HG02623 (cell line): Measurements from ENCODE around the gene CAPZB.

Experiments used
- ATAC-seq: cut with Tn5 transposase; IDR thresholded peaks from one replicate; pipeline ENCODE4 v1.9.1; 2021; ENCODE audit warnings: moderate library complexity; ENCODE audit not compliant: unreplicated experiment

The CAPZB gene

GRCh38 chr1:19450811-19451515, 34.4 kb downstream of the CAPZB start:
- ATAC-seq = no peak

DNA sequence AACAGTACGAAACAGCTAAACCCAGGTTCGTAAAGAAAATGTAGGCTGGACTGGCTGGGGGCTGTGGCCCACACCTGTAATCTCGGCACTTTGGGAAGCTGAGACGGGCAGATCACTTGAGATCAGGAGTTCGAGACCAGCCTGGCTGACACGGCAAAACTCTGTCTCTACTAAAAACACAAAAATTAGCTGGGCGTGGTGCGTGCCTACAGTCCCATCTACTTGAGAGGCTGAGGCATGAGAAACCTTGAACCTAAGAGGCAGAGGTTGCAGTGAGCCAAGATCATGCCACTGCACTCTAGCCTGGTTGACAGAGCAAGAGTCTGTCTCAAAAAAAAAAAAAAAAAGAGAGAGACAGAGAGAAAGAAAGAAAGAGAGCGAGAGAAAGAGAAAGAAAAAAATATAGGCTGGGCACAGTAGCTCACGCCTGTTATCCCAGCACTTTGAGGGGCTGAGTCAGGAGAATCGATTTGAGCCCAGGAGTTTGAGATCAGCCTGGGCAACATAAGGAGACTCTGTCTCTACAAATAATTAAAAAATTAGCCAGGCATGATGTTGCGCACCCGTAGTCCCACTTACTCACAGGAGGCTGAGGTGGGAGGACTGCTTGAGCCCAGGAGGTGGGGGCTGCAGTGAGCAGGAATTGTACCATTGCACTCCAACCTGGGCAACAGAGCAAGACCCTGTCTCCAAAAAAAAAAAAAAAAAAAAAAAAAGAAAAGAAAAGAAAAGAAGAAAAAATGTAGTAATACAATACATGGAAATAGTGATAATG, 35.7 kb downstream of the CAPZB start:
- no peak for ATAC-seq

DNA sequence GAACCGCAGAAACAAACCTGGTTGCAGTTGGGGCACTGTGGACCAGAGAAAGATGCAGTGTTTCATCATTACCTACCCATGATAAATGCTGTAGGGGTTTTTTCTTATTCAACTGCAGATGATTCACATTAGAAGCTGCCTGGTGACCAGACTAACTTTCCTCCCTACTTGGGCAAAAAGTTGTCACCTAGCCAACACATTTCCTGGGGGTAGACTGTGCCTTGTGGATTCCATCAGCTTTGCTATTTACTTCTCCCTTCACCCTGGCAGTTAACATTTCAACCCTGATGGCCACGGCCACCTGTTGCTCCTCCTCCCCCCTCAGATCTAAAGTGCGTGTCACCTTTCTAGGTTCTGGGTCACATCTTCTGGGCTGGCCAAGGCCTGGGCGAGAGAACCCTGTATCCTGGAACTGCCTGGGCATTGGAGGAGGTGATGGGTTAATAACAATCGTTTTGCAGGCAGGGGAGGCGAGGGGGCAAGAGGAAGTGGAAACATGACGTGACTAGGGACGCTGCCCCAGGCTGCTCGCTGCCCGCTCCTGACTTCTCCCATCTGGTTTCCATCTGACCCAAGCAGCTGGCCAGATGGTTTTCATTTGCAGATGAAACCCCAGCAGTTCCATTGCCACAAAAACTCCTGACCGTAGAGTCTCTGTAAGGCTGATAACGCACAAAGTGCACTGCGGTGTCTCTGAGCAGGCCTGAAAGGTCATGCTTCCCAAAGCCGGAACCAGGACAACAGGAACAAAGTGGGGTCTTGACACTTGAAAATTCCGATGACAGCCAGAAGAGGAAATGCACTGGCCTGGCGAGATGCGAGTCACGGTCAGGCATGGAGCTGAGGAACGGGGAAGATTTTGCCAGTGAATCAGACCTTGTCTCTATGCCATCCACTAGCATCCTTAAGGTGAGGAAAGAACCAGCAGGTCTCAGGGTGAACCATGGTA, 36.6 kb downstream of the CAPZB start:
- no peak for ATAC-seq

GRCh38 chr1:19447550-19447949, 37.8 kb downstream of the CAPZB start:
- ATAC-seq = no peak

DNA sequence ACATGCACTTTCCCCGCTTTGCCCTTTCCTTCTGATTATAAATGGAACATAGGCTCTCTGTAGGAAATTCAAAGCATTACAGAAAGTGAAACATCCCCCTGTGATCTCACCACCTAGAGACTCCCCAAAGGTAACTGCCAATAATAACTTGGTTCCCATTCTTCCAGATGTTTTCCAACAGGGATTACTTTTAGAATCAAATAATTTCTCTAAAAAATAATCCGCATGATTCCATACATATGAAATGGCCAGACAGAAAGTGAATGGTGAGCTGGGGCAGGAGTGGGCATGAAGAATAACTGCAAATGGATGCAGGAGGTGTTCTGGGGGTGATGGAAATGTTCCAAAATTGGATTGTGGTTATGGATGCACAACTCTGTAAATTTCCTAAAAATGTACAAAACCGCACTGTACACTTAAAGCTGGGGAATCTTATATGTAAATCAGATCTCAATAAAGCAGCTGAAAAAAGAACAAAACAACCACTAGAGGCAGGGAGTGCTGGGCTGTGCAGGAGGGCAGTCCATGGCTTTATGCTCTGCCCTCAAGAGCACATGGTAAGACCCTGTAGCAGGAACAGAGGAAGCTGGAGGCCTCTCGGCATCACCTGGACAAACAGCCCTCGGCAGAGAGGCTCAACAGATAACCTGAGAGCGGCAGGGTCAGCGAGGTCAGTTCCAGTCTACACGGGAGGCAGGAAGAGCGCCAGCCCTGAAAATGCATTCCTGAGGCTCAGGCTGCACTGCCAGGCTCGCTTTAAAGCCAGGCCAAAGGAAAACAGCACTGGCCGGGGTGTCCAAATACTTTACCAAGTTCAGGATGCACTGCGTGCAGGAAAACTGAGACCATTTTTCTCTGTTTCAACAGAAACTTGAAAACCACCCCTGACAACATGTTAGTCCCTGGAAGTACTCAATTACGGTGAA, 39.7 kb downstream of the CAPZB start:
- no peak for ATAC-seq

DNA sequence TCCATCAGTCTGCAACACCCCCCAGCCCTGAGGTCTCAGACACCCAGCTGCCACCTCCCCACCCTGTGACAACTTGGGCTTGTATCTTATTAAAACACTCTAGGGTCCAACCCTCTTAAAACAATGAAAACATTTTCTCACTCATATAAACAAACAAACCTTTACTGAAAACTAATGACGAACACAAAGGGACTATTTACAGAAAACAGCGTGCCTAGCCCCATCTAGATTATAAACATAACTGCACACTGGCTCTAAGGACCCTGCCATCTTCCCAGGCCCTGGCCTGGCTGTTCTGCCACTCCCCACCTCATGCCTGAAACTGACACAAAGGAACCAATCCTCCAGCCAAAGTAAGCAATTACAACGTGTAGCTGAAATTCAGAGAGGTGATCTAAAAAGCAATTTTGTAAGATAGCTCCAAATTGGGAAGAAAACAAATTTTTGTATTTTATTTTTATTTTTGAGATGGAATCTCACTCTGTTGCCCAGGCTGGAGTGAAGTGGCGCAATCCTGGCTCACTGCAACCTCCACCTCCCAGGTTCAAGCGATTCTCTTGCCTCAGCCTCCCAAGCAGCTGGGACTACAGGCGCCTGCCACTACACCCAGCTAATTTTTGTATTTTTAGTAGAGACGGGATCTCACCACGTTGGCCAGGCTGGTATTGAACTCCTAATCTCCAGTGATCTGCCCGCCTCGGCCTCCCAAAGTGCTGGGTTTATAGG, 40.9 kb downstream of the CAPZB start:
- ATAC-seq = no peak

DNA sequence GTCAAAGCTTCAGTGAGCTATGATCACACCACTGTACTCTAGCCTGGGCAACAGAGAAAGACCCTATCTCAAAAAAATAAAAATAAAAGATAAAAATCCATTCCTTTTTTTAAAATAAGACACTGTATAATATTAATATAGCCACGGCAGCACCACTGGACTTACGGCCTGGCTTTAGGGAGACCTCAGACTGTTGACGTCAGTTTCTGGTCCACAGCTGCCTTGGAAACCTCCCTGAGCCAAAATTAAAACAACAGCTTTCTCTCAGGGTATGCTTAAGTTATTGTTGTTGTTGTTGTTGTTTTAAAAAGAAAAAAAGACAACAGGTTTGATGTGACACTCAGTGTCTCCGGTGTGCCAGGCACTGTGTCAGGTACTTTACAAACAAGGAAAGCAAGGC, 42.0 kb downstream of the CAPZB start:
- no peak for ATAC-seq

DNA sequence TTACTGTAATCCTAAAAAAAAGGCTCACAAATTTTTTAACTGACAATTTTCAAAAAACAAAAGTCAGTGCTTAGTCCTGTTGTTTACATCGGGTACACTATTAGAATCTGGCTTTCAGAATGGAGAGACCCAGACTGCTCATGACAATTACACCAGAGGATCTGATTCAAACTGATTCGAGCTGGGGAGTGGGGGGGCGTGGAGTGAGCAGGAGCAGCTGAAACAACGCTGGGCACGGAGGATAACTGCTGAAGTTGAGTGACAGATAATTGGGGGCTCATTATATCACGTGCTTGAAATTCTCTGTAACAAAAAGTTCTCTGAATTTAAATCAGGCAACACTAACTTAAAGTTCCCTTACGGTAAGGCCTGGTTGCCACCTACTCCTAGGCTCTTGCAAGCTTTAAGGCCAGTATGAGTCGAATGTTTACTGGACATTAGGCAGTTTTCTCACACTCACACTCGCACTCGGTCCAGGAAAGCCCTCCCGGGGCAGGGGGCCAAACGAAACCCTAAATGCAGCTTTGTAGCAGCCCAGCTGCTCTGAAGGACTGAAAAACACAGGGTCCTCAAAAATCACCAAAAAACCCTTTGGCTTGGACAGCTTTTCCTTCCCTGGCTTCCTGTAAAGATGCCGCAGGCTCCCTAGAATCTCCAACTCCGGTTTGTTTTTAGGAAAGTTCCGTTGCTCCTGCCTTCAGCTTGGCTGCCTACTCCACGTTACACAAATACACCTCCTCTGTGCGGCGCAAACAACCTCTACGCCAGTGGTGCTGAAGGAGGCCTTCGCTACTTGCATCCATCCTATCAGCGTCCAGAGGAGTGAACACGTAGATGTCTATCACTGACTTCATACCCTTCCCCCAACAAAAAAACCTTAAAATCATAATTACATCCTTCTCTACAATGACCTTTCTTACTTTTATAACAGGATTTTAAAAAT, 42.9 kb downstream of the CAPZB start:
- no peak for ATAC-seq

- ATAC-seq = no peak
Observed at GRCh38 chr1:19441048-19441780, 44.1 kb downstream of the CAPZB start.

DNA sequence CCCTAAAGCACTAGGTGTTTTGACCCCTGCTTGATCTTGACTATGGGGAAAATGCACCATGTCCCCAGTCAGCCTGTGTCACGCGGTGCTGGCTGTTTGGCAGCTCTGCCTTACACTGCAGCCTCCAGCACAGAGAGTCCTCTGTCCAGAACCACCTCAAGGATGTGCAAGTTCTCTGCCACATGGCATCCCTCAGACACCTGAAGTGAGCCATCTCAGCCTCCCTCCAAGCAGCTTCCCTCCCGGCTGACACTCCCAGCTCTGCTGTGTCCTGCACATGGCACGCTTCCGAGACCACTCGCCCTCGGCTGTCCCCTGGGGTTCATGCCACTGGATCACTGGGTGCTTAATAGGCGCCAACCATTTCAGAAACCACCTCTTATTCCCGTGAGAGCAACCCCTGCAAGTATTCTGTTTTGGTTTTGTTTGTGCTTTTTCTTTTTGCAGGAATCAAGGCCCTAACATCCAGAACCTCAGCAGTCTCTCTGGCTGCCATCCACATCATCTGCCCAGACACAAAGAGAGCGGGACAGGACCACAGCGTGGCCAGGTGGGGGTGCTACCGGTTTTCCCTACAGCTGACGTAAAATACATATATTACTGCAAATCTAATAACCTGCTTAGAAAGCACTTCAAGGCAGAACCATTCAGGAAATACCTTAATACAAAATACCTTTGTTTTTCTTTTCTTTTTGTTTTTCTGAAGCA, 45.7 kb downstream of the CAPZB start:
- ATAC-seq = no peak

GRCh38 chr1:19438516-19439195, 46.7 kb downstream of the CAPZB start:
- ATAC-seq = no peak

GRCh38 chr1:19437891-19438294, 47.4 kb downstream of the CAPZB start:
- no peak for ATAC-seq

GRCh38 chr1:19436716-19437476, 48.4 kb downstream of the CAPZB start:
- ATAC-seq = no peak

DNA sequence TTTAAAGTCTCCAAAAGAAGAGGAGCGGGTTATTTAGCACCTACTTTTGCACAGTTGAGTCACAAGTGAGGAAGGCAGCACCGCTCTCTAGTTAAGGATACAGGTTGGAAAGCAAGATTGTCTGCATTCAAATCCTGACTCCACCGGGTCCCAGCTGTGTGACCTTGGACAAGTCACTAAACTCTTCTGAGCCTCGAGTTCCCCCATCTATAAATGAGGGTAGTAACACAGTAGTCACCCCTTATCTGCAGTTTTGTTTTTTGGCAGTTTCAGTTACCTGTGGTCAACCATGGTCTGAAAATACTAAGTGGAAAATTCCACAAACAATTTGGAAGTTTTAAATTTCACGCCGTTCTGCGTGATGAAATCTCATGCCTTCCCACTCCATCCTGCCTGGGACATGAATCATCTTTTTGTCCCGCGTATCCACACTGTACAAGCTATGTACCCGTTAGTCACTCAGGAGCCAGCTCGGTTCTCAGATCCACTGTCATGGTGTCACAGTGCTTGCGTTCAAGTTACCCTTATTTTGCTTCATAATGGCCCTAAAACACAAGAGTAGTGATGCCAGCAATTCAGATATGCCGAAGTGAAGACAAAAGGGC, 49.4 kb downstream of the CAPZB start:
- ATAC-seq = no peak

DNA sequence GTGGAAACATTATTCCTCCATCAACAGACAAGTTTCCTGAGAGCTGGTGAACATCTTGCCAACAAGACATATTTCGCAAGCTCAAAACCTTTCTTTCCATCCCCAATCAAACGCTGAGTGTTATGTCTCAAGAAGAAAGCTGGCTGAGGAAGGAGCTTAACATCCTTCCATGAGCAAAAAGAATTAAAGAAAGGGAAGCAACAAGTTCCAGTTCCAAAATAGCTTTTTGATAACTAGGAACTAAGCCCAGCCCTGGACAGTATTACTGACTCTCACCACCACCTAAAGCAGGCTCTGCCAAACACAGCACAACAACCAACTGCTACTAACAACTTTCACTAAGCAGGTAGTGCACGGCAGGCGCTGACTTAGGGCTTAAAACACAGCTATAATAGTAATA, 50.2 kb downstream of the CAPZB start:
- ATAC-seq = no peak

GRCh38 chr1:19433719-19433998, 51.7 kb downstream of the CAPZB start:
- ATAC-seq = no peak
